Kidney (tissue), 14 donors: Measurements from ENCODE around the gene PDE6G. TPM values are rescaled to one million over a fixed set of nuclear protein-coding genes. Genes with fewer than 3 reads are reported as not detected.

Experiments
- DNase-seq, 5 donors: peaks; one replicate each; pipeline ENCODE4 v3.0.0-alpha.2; 2013 to 2020
- FAIRE-seq: peaks from 2 replicates; lab custom pipeline; 2012; peaks lifted over from hg19 to GRCh38; lab: Jason Lieb, UNC
- H3K27ac ChIP-seq, 2 donors: one replicate each; pipeline ENCODE4 v1.7.0; 2013; ENCODE audit warnings: low read depth in 2 of 2, low read length in 2 of 2, inconsistent platforms in 1 of 2
- H3K27me3 ChIP-seq: one replicate; pipeline ENCODE4 v1.7.1; 2013; ENCODE audit warnings: low read length, inconsistent platforms; ENCODE audit not compliant: control insufficient read depth, insufficient read depth
- H3K36me3 ChIP-seq, 3 donors: one replicate each; pipeline versions ENCODE4 v1.7.0 to v1.7.1; 2013; ENCODE audit warnings: low read length in 3 of 3, control low read depth in 1 of 3, inconsistent platforms in 1 of 3; ENCODE audit not compliant: insufficient read depth in 3 of 3, control insufficient read depth in 2 of 3
- H3K4me1 ChIP-seq, 3 donors: one replicate each; pipeline versions ENCODE4 v1.7.0 to v1.7.1; 2013; ENCODE audit warnings: low read length in 3 of 3, inconsistent platforms in 1 of 3, low read depth in 1 of 3; ENCODE audit not compliant: control insufficient read depth in 2 of 3, insufficient read depth in 2 of 3
- H3K4me3 ChIP-seq, 3 donors: one replicate each; pipeline versions ENCODE4 v1.7.0 to v1.8.1; 2013; ENCODE audit warnings: low read length in 3 of 3, control low read depth in 1 of 3, inconsistent platforms in 1 of 3
- H3K9ac ChIP-seq, 3 donors: one replicate each; pipeline versions ENCODE4 v1.7.0 to v1.7.1; 2013; ENCODE audit warnings: low read length in 3 of 3, control low read depth in 1 of 3, inconsistent platforms in 1 of 3
- H3K9me3 ChIP-seq, 3 donors: one replicate each; pipeline versions ENCODE4 v1.7.0 to v1.7.1; 2013; ENCODE audit warnings: low read length in 3 of 3, control low read depth in 1 of 3, inconsistent platforms in 1 of 3; ENCODE audit not compliant: control insufficient read depth in 2 of 3, insufficient read depth in 1 of 3
- CTCF ChIP-seq: IDR thresholded peaks from 3 replicates; pipeline ENCODE4 v1.5.1; 2012; ENCODE audit warnings: mild to moderate bottlenecking, moderate library complexity, borderline replicate concordance; ENCODE audit not compliant: insufficient read depth; ENCODE audit errors: extremely low read depth
- intact Hi-C: fragments of 100-400 bp; cut with DNase I; formaldehyde crosslinking; loops from one replicate; pipeline ENCODE4 v1.11.1; 2022
- polyA plus RNA-seq: library from polyadenylated mRNA; stranded (reverse); fragments of 350-450 nt; fragmentation: Illumina TruSeq; extraction: RNeasy Lipid Tissue Mini Kit (QIAGEN cat#74804); gene quantifications from one replicate; pipeline ENCODE4 v1.2.3, GENCODE V29; 2014; ENCODE audit warnings: low read depth, low replicate concordance; ENCODE audit not compliant: insufficient read depth
- total RNA-seq: library from RNA; stranded (reverse); fragmentation: NEBNext Ultra II Directional; extraction: Animal tissue kit (Norgen Biotek cat#: 25700); gene quantifications from one replicate; pipeline ENCODE4 v1.2.1, GENCODE V29; 2021
- donor health status: control.
- donor health status: control.
- donor health status: control.
- donor health status: control.
- donor health status: control.
- donor health status: DM: yes; HTN: yes; CAD: no.
- donor health status: Normal renal cell carcinoma (clear cell type).

PDE6G gene
- total and polyA plus RNA-seq, 2 donors from 2014 or later, result 3.2 to 5.4 TPM

- Histone ChIP-seq H3K9ac (no peak overlapping the region), H3K27ac (no peak overlapping the region), H3K9me3 (no peaks in the 10 kb centered on the region), H3K4me1 (peaks cover 0 to 3% (median 0%) of the 10 kb centered on the region in 3 donors), H3K27me3 (no peaks in the 10 kb centered on the region), H3K36me3 (peaks cover 0 to 24% (median 10%) of the 10 kb centered on the region in 3 donors), H3K4me3 (no peak overlapping the region)
- DNase-seq, result no peak
- intact Hi-C loops, result no loop called here
- no peak for FAIRE-seq
- TF ChIP-seq CTCF, result no peak
These were observed 16.6 kb upstream of the PDE6G start for GRCh38 chr17:81672954-81673353.

- H3K4me3 ChIP-seq, result no peak overlapping the region
- peaks cover 0 to 24% (median 10%) of the 10 kb centered on the region in 3 donors for H3K36me3 ChIP-seq
- no peak for FAIRE-seq
These were observed 16.2 kb upstream of the PDE6G start for GRCh38 chr17:81672504-81672903.

GRCh38 chr17:81667754-81668153 is 11.4 kb upstream of the PDE6G start:
- intact Hi-C loops, result no loop called here
- FAIRE-seq (no peak), DNase-seq (no peak)
- Histone ChIP-seq H3K27ac (no peak overlapping the region), H3K9ac (no peak overlapping the region), H3K36me3 (peaks cover 0 to 19% (median 9%) of the 10 kb centered on the region in 3 donors), H3K27me3 (no peaks in the 10 kb centered on the region), H3K4me3 (no peak overlapping the region), H3K9me3 (no peaks in the 10 kb centered on the region), H3K4me1 (peaks cover 0 to 18% (median 0%) of the 10 kb centered on the region in 3 donors)
- no peak for TF ChIP-seq CTCF

More at GRCh38 chr17:81672504-81672903, 16.2 kb upstream of the PDE6G start:
- TF ChIP-seq CTCF, result no peak
- H3K27ac ChIP-seq, result no peak overlapping the region
- no peaks in the 10 kb centered on the region for H3K9me3 ChIP-seq
- peaks cover 0 to 8% (median 0%) of the 10 kb centered on the region in 3 donors for H3K4me1 ChIP-seq
- no peaks in the 10 kb centered on the region for H3K27me3 ChIP-seq
- no peak for DNase-seq
- H3K9ac ChIP-seq, result no peak overlapping the region
- intact Hi-C loops, result no loop called here
